ENCODE results near the gene SIGMAR1.

SIGMAR1 gene

DNA sequence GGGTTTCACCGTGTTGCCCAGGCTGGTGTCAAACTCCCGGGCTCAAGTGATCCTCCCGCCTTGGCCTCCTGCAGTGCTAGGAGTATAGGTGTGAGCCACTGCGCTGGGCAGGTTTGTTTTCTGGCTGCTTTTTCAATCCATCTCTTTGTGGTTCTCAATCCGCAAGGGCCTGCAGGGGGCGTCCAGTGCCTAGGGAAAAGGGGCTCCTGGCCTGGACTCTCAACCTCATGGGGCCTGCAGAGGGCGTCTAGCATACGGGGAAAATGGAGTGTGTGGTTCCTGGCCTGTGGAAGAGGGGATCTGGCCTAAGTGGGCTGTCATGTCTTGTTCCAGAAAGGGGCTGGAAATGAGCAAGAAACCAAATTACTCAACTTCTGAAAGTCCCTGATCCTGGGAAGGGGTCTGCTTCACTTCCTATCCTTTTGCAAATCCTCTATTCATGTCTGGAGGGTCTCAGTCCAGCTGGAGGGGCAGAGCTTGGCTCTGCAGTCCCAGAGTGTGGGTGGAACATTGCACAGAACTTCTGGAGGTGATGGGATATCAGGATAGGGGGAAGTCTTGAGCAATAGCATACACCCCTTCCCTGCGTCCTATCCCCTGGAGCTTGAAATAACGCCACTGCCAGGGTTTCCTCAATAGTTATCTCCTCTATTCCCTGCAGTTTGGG lies 37.6 kb upstream of the SIGMAR1 start:
- H3K4me3 ChIP-seq (ENCODE audit: low read length) = no peak overlapping the region
- peak; percentile 18 for DNase-seq (ENCODE audit: low read depth)
- TF ChIP-seq, protein P1, sequence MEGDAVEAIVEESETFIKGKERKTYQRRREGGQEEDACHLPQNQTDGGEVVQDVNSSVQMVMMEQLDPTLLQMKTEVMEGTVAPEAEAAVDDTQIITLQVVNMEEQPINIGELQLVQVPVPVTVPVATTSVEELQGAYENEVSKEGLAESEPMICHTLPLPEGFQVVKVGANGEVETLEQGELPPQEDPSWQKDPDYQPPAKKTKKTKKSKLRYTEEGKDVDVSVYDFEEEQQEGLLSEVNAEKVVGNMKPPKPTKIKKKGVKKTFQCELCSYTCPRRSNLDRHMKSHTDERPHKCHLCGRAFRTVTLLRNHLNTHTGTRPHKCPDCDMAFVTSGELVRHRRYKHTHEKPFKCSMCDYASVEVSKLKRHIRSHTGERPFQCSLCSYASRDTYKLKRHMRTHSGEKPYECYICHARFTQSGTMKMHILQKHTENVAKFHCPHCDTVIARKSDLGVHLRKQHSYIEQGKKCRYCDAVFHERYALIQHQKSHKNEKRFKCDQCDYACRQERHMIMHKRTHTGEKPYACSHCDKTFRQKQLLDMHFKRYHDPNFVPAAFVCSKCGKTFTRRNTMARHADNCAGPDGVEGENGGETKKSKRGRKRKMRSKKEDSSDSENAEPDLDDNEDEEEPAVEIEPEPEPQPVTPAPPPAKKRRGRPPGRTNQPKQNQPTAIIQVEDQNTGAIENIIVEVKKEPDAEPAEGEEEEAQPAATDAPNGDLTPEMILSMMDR (conservative IDR thresholded peaks at IDR 0.05; ENCODE audit: low read depth, low read length) = peak; percentile 97

DNA sequence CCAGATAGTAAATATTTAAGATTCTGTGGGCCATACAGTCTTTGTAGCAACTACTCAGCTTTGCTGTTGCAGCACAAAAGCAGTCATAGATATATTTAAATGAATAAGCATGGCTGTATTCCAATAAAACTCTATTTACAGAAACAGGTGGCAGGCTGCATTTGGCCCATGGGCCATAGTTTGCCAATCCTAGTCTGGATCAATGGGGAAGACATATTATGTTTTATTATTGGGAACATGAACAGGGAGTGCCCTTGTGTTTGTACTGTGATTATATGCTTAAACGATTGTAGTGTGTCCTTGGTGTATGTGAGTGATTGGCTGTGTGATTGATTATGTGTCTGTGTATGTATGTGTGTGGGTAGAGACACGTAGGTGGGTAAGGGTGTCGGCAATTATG lies 36.9 kb upstream of the SIGMAR1 start:
- TF ChIP-seq, protein P1 (conservative IDR thresholded peaks at IDR 0.05; ENCODE audit: low read depth, low read length) = no peak
- no peak overlapping the region for H3K4me3 ChIP-seq (ENCODE audit: low read length)
- no peak for DNase-seq (ENCODE audit: low read depth)

DNA sequence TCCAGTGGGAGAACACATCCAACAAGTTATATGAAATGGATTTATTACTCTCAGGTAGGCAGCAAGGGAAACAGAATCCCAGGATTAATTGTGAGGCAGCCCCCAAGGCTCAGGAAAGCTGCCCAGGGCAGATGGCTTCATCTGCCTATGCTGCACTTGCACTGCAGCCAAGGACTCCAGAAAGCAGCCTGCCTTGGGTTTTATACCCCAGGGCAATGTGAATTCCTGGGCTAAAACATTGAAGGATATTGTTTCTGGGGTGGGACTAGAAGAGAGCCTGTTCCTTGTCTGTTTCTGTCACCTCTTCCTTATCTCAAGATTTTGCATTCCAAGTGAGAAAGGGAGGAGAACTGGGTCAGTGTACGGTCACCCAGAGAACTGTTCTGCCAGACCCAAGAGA lies 33.7 kb upstream of the SIGMAR1 start:
- TF ChIP-seq, protein P1 (conservative IDR thresholded peaks at IDR 0.05; ENCODE audit: low read depth, low read length) = no peak
- H3K4me3 ChIP-seq (ENCODE audit: low read length) = no peak overlapping the region
- DNase-seq (ENCODE audit: low read depth) = no peak

DNA sequence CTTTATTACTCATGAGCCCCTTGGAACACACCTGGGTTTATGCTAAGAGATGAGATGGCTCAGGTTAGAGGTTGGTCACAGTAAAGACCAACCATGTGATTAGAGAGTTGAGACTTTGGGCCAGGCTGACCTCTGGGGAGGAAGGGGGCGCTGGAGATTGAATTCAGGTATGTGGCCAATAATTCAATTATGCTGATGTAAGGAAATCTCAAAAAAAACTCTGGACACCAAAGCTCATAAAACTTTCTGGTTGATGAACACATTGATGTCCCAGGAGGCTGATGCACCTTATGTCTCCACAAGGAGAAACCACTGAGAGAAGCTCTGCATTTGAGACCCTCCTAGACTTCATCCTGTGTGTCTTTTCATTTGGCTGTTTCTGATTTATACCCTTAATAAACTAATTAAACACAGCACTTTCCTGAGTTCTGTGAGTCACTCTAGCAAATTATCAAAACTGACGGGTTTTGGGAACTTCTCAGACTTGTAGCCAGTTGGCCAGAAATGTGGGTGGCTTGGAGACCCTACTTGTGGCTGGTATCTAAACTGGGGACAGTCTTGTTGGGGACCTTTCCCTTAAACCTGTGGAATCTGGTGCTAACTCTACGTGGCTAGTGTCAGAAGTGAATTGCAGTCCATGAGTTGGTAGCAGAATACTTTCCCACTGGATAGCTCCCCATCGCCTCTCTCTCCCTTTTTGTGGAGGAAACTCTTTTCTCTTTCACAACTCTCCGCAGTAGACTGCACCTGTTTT lies 32.4 kb upstream of the SIGMAR1 start:
- DNase-seq (ENCODE audit: low read depth) = no peak
- H3K4me3 ChIP-seq (ENCODE audit: low read length) = no peak overlapping the region
- TF ChIP-seq, protein P1 (conservative IDR thresholded peaks at IDR 0.05; ENCODE audit: low read depth, low read length) = no peak

DNA sequence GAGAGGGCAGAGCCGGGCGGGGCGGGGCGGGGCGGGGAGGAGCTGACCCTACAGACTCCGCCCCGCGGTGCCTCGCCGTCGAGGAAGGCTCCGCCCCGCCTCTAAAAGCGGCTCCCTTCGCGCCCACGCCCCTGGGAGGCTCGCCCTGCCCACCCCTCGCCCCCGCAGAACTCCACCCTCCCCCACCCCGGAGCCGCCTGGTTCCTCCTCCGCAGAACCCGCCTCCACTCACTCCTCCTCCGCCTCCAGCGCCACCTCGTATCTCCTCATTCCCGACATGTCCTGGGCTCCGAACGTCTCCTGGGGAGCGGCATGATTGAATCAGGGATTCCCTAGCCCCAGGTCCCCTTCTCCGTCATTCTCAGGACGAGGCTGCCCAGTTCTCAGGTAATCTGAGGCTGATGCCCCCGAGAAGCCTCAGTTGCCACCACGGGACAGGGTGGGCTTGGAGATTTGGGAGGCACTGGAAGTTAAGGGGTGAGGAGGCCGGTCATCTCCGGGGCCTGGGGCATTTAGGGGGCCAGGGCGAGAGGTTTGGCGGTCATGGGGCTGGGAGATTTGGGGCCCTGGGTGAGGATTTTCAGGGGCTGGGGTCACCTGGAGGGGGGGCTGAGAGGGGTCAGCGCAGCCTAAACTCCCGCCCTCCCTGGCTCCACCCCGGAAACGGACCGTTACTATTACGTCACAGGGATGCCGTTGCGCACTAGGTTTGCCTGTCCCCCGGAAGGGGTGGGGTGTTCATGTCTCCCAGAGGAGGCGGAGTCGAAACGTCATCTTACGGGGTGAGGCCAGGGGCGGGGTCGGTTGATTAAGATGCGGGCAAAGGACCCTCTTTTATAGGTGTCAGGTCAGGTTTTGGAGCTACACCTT lies 28.0 kb upstream of the SIGMAR1 start:
- TF ChIP-seq, protein P1 (conservative IDR thresholded peaks at IDR 0.05; ENCODE audit: low read depth, low read length) = no peak
- peak overlapping the region; percentile 90 for H3K4me3 ChIP-seq (ENCODE audit: low read length)
- DNase-seq (ENCODE audit: low read depth) = peak; percentile 76

DNA sequence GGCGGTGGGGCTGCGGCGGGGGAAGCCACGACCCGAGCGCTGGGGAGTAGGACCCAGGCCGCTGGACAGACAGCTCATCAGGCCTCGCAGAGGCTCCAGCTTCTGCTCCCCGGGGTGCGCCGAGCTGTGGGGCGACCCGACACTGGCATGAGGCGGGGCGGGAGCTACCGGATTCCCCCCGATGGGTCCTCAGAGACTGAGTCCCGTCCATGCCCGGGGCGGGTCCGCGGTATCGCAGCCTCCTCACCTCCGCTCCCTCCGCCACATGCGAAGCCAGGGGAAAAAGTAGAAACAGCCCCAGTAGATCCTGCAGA lies 27.4 kb upstream of the SIGMAR1 start:
- TF ChIP-seq, protein P1 (conservative IDR thresholded peaks at IDR 0.05; ENCODE audit: low read depth, low read length) = no peak
- H3K4me3 ChIP-seq (ENCODE audit: low read length) = peak overlapping the region; percentile 57
- DNase-seq (ENCODE audit: low read depth) = no peak

Measured in retinal pigment epithelial cell (primary cell).